ENCODE results near the gene HSPE1. TPM values are rescaled to one million over a fixed set of nuclear protein-coding genes. Genes with fewer than 3 reads are reported as not detected.

Gene HSPE1
- total RNA-seq, 1 experiment from 2014 or later: 291 TPM

DNA sequence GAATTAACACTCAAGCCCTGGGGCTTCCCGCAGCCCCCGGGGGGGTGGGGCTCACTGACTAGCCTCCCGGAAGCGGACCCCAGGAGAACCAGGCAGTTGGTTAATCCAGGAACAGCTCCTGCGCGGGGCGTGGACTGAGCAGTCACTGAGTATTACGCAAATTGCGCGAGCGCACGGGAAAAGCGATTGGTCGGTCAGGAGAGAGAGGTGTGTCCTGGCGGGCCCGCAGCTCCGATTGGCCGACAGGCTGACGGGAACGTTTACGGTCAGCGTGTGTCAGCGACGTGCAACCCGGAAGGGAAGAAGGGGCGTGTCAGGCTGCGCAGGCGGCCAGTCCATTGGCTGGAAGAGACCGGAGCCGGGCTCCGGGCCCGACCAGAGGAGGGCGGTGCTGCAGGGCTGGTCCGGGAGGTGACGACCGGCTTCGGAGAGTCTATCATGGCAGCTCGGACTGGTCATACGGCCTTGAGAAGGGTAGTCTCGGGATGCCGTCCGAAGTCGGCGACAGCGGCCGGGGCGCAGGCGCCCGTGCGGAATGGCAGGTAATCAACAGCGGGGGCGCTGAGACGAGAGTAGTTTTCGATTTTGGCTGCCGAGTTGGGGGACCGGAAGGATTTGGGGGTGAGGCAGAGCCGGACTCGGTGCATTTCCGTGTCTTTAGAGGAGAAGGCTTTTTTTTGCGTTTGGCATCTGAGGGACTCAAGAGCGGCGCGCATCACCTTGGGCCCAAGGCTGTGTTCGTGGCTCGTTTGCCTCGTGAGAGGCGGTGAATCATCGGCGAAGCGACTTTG is 46.9 kb upstream of the HSPE1 start, which contains the start of gene COQ10B (continued):
- TF ChIP-seq, protein P1, sequence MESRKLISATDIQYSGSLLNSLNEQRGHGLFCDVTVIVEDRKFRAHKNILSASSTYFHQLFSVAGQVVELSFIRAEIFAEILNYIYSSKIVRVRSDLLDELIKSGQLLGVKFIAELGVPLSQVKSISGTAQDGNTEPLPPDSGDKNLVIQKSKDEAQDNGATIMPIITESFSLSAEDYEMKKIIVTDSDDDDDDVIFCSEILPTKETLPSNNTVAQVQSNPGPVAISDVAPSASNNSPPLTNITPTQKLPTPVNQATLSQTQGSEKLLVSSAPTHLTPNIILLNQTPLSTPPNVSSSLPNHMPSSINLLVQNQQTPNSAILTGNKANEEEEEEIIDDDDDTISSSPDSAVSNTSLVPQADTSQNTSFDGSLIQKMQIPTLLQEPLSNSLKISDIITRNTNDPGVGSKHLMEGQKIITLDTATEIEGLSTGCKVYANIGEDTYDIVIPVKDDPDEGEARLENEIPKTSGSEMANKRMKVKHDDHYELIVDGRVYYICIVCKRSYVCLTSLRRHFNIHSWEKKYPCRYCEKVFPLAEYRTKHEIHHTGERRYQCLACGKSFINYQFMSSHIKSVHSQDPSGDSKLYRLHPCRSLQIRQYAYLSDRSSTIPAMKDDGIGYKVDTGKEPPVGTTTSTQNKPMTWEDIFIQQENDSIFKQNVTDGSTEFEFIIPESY (IDR thresholded peaks at IDR 0.05; ENCODE audit: extremely low read depth, insufficient replicate concordance, low read length): no peak
- no peak for TF ChIP-seq EZH2phosphoT487 (IDR thresholded peaks at IDR 0.05; ENCODE audit: borderline replicate concordance)

DNA sequence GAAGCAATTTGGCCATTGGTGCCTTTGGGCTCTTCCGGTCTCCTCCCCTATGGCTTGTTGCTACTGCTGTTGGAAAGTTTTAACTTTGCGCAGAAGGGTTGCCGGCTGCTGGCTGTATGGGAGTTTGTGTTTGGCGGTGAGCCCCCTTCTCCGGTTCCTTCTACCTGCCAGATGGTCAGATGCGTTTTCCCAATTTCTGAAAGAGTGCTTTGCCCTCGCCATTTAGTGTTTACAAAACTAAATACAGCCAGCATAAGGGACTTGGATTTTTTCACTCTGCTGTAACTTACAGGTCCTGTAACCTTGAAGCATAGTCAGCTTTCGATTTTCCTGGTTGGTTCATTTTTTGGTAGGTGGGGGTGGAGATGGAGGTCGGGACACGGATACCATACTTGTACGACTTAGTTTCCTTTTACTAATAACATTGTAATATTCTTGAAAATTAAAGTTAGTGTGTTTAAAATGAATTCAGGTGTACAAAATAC is 46.2 kb upstream of the HSPE1 start:
- H3K9me3 ChIP-seq (ENCODE audit: control insufficient read depth in 1 of 2, insufficient read depth in 1 of 2, low read depth in 1 of 2, low read length in 2 of 2): no peaks in the 10 kb centered on the region
- ChIA-PET POLR2A (interaction anchor here (1.2 to 1.3 kb wide), 2 partner anchors 19 to 22 kb away, joined by 5 to 14 read pairs; partner anchors contain the start of gene SF3B1), RAD21 (ENCODE audit: low non-redundant PET in 1 of 2, low total read pairs in 2 of 2, uncharacterized antibody in 2 of 2, unreplicated experiment in 2 of 2) (no interaction called here), CTCF (no interaction called here)
- H3K4me1 ChIP-seq (ENCODE audit: control insufficient read depth in 1 of 2, insufficient read depth in 2 of 2, low read length in 2 of 2): peaks cover 4 to 13% of the 10 kb centered on the region in 2 experiments; a peak in 2 of 4 replicates
- intact Hi-C loops (cut with micrococcal nuclease): loop anchor here (1.0 kb wide), 2 partner anchors 19 to 46 kb away; partner anchors contain the start of genes HSPE1 and SF3B1
- no peaks in the 10 kb centered on the region for H3K27me3 ChIP-seq (ENCODE audit: insufficient read depth, low read length)
- ATAC-seq (peak; percentile 44), DNase-seq (ENCODE audit: low read depth, low spot score) (peak; percentile 80)
- H3K9me2 ChIP-seq (ENCODE audit: insufficient read depth): no peaks in the 10 kb centered on the region
- no TSS peak for BruUV-seq (replicated peaks)
- H3K4me3 ChIP-seq (replicated peaks in 1 of 2; ENCODE audit: low read depth in 1 of 2, low read length in 2 of 2): peak overlapping the region; percentile 84 to 99
- peak overlapping the region; percentile 86 for H3K9ac ChIP-seq (ENCODE audit: low read length)
- H2AFZ ChIP-seq (ENCODE audit: low read depth, low read length, poor library complexity, severe bottlenecking): peak overlapping the region; percentile 55
- H3K4me2 ChIP-seq (ENCODE audit: low read length): peak overlapping the region; percentile 84
- H4K20me1 ChIP-seq (ENCODE audit: insufficient read depth): no peaks in the 10 kb centered on the region
- H3K79me2 ChIP-seq (ENCODE audit: insufficient read depth, low read length): peaks cover 49% of the 10 kb centered on the region
- peak overlapping the region; percentile 70 for H3K27ac ChIP-seq (ENCODE audit: low read depth, low read length)
- H3K36me3 ChIP-seq (ENCODE audit: control insufficient read depth in 1 of 2, insufficient read depth in 2 of 2, low read length in 2 of 2): no peaks in the 10 kb centered on the region
- TF ChIP-seq SIN3A (IDR thresholded peaks at IDR 0.05; ENCODE audit: low read depth) (peak; percentile 68; the same call in 1 of the 2 replicates), POLR2A (IDR thresholded peaks at IDR 0.05; ENCODE audit: borderline replicate concordance, extremely low read depth, insufficient read depth, insufficient read length) (no peak), EGR1 (IDR thresholded peaks at IDR 0.05; ENCODE audit: low read depth) (no peak), ZFX (IDR thresholded peaks at IDR 0.05) (no peak), ZNF274 (IDR thresholded peaks at IDR 0.05; ENCODE audit: low read depth, low read length) (no peak), TCF7L2 (IDR thresholded peaks at IDR 0.05; ENCODE audit: borderline replicate concordance, extremely low read depth, insufficient read depth, insufficient read length) (no peak), JUND (IDR thresholded peaks at IDR 0.05) (0 out of 2 replicates have a peak, but pooled peaks have one; percentile 25), ELF1 (IDR thresholded peaks at IDR 0.05; ENCODE audit: borderline replicate concordance, low read depth) (no peak), RAD21 (IDR thresholded peaks at IDR 0.05; ENCODE audit: low read depth) (no peak), CBX3 (IDR thresholded peaks at IDR 0.05; ENCODE audit: low read depth) (no peak; the same call in 1 of the 2 replicates), EZH2 (IDR thresholded peaks at IDR 0.05) (no peak)
- TF ChIP-seq, protein P2, sequence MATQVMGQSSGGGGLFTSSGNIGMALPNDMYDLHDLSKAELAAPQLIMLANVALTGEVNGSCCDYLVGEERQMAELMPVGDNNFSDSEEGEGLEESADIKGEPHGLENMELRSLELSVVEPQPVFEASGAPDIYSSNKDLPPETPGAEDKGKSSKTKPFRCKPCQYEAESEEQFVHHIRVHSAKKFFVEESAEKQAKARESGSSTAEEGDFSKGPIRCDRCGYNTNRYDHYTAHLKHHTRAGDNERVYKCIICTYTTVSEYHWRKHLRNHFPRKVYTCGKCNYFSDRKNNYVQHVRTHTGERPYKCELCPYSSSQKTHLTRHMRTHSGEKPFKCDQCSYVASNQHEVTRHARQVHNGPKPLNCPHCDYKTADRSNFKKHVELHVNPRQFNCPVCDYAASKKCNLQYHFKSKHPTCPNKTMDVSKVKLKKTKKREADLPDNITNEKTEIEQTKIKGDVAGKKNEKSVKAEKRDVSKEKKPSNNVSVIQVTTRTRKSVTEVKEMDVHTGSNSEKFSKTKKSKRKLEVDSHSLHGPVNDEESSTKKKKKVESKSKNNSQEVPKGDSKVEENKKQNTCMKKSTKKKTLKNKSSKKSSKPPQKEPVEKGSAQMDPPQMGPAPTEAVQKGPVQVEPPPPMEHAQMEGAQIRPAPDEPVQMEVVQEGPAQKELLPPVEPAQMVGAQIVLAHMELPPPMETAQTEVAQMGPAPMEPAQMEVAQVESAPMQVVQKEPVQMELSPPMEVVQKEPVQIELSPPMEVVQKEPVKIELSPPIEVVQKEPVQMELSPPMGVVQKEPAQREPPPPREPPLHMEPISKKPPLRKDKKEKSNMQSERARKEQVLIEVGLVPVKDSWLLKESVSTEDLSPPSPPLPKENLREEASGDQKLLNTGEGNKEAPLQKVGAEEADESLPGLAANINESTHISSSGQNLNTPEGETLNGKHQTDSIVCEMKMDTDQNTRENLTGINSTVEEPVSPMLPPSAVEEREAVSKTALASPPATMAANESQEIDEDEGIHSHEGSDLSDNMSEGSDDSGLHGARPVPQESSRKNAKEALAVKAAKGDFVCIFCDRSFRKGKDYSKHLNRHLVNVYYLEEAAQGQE (IDR thresholded peaks at IDR 0.05; ENCODE audit: low read depth): no peak
- TF ChIP-seq, protein P3, sequence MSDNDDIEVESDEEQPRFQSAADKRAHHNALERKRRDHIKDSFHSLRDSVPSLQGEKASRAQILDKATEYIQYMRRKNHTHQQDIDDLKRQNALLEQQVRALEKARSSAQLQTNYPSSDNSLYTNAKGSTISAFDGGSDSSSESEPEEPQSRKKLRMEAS (IDR thresholded peaks at IDR 0.05): no peak
- TF ChIP-seq, protein P4, sequence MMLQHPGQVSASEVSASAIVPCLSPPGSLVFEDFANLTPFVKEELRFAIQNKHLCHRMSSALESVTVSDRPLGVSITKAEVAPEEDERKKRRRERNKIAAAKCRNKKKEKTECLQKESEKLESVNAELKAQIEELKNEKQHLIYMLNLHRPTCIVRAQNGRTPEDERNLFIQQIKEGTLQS (IDR thresholded peaks at IDR 0.05): no peak
- TF ChIP-seq, protein P1 (IDR thresholded peaks at IDR 0.05; ENCODE audit: extremely low read depth, insufficient replicate concordance, low read length): no peak
